Vagina (tissue), 2 donors: ENCODE data around the gene RCN2.

Experiments used
- CTCF ChIP-seq, 3 experiments: fragments of 450-650 bp in 2 of 3; fragments of 200-600 bp in 1 of 3; sonication (generic) in 1 of 3; IDR thresholded peaks; one replicate each; pipeline ENCODE4 v1.5.1; 2017 to 2019; ENCODE audit warnings: antibody characterized with exemption in 3 of 3, mild to moderate bottlenecking in 2 of 3, moderate library complexity in 2 of 3
- POLR2A ChIP-seq, 2 donors: fragments of 450-650 bp; IDR thresholded peaks; one replicate each; pipeline ENCODE4 v1.6.1; 2017; ENCODE audit warnings: antibody characterized with exemption in 2 of 2, mild to moderate bottlenecking in 2 of 2, moderate library complexity in 2 of 2

DNA sequence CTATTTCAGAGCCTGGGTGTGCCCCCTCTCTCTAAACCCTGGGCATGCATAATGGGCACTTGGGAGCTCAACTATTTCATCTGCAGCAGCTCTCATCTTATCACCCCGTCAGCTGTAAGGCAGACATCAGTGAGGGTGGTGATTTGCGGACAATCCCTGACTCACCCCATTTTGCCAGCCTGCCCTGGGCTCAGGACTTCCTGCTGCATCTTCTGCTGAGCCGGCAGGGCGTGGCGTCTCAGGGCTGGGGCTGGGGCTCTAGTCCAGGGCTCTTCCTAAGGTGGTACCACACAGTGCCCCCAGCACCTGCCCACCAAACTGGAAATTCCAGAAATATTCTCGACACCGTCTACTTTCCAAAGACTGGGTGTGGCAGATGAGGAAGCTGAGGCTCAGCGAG, 62.5 kb downstream of the RCN2 start:
- TF ChIP-seq CTCF (IDR thresholded peaks at IDR 0.05) (no peak), POLR2A (IDR thresholded peaks at IDR 0.05) (no peak)
